ENCODE results near the gene WDR59. TPM values are rescaled to one million over a fixed set of nuclear protein-coding genes. Genes with fewer than 3 reads are reported as not detected.
A peak's percentile ranks its signal among the peaks of the same experiment; 100 is the strongest.
"Not testable (repeated sequence)": the region's sequence is repeated elsewhere in the genome, so short reads cannot be mapped to it uniquely, and the experiment has no call there.

The WDR59 gene
- total RNA-seq, 1 donor from 2014 or later = 95.3 TPM

- not testable (repeated sequence) for H3K4me1 Mint-ChIP-seq (ENCODE audit: low read depth); H3K9me3 Mint-ChIP-seq; DNase-seq (ENCODE audit: low spot score); H3K27ac Mint-ChIP-seq; H3K36me3 Mint-ChIP-seq (ENCODE audit: low read depth); H3K4me3 Mint-ChIP-seq
- intact Hi-C loops (cut with micrococcal nuclease) = loop anchor here (5.0 to 10.0 kb wide), 3 partner anchors 575 to 635 kb away; partner anchors contain the start of genes ADAT1 and GABARAPL2
- H3K27me3 Mint-ChIP-seq (ENCODE audit: insufficient read depth) = peaks cover 15% of the 10 kb centered on the region
Observed at GRCh38 chr16:74989864-74990263, 4.9 kb upstream of the WDR59 start.

GRCh38 chr16:74987027-74987681 is 2.2 kb upstream of the WDR59 start:
- H3K9me3 Mint-ChIP-seq = no peaks in the 10 kb centered on the region
- peaks cover 4% of the 10 kb centered on the region for H3K36me3 Mint-ChIP-seq (ENCODE audit: low read depth)
- H3K4me1 Mint-ChIP-seq (ENCODE audit: low read depth) = peaks cover 13% of the 10 kb centered on the region
- no peak for DNase-seq (ENCODE audit: low spot score)
- intact Hi-C loops (cut with micrococcal nuclease) = loop anchor here (5.0 to 10.0 kb wide), 3 partner anchors 578 to 638 kb away; partner anchors contain the start of genes ADAT1 and GABARAPL2
- H3K4me3 Mint-ChIP-seq = no peak overlapping the region
- peaks cover 11% of the 10 kb centered on the region for H3K27me3 Mint-ChIP-seq (ENCODE audit: insufficient read depth)
- no peak overlapping the region for H3K27ac Mint-ChIP-seq

GRCh38 chr16:74984194-74984528 is 762 bp downstream of the WDR59 start:
- DNase-seq (ENCODE audit: low spot score) = no peak
- Mint-ChIP-seq H3K36me3 (ENCODE audit: low read depth) (peaks cover 5% of the 10 kb centered on the region), H3K27ac (peak overlapping the region; percentile 90), H3K9me3 (no peaks in the 10 kb centered on the region), H3K4me3 (peak overlapping the region; percentile 90), H3K4me1 (ENCODE audit: low read depth) (peaks cover 14% of the 10 kb centered on the region), H3K27me3 (ENCODE audit: insufficient read depth) (peaks cover 3% of the 10 kb centered on the region)
- intact Hi-C loops (cut with micrococcal nuclease) = loop anchor here (10.0 kb wide), 2 partner anchors 581 to 641 kb away; partner anchors contain the start of genes ADAT1 and GABARAPL2

GRCh38 chr16:74982256-74982655 is 2.7 kb downstream of the WDR59 start:
- peaks cover 19% of the 10 kb centered on the region for H3K4me1 Mint-ChIP-seq (ENCODE audit: low read depth)
- intact Hi-C loops (cut with micrococcal nuclease) = loop anchor here (10.0 kb wide), 2 partner anchors 583 to 643 kb away; partner anchors contain the start of genes ADAT1 and GABARAPL2
- no peak overlapping the region for H3K27ac Mint-ChIP-seq
- no peaks in the 10 kb centered on the region for H3K9me3 Mint-ChIP-seq
- no peak overlapping the region for H3K4me3 Mint-ChIP-seq
- no peaks in the 10 kb centered on the region for H3K27me3 Mint-ChIP-seq (ENCODE audit: insufficient read depth)
- no peak for DNase-seq (ENCODE audit: low spot score)
- H3K36me3 Mint-ChIP-seq (ENCODE audit: low read depth) = peaks cover 9% of the 10 kb centered on the region

- H3K36me3 Mint-ChIP-seq (ENCODE audit: low read depth) = peaks cover 8% of the 10 kb centered on the region
- H3K27me3 Mint-ChIP-seq (ENCODE audit: insufficient read depth) = no peaks in the 10 kb centered on the region
- H3K27ac Mint-ChIP-seq = no peak overlapping the region
- no peak for DNase-seq (ENCODE audit: low spot score)
- intact Hi-C loops (cut with micrococcal nuclease) = no loop called here
- H3K9me3 Mint-ChIP-seq = no peaks in the 10 kb centered on the region
- no peak overlapping the region for H3K4me3 Mint-ChIP-seq
- H3K4me1 Mint-ChIP-seq (ENCODE audit: low read depth) = peaks cover 4% of the 10 kb centered on the region
Observed at GRCh38 chr16:74975591-74975990, 9.3 kb downstream of the WDR59 start.

- intact Hi-C loops (cut with micrococcal nuclease) = no loop called here
- Mint-ChIP-seq H3K9me3 (no peaks in the 10 kb centered on the region), H3K4me3 (no peak overlapping the region), H3K36me3 (ENCODE audit: low read depth) (peaks cover 9% of the 10 kb centered on the region), H3K27me3 (ENCODE audit: insufficient read depth) (no peaks in the 10 kb centered on the region), H3K4me1 (ENCODE audit: low read depth) (peaks cover 8% of the 10 kb centered on the region), H3K27ac (no peak overlapping the region)
- no peak for DNase-seq (ENCODE audit: low spot score)
Observed at GRCh38 chr16:74973304-74973703, 11.6 kb downstream of the WDR59 start.

GRCh38 chr16:74954763-74955162 is 30.2 kb downstream of the WDR59 start:
- no peaks in the 10 kb centered on the region for H3K27me3 Mint-ChIP-seq (ENCODE audit: insufficient read depth)
- peaks cover 8% of the 10 kb centered on the region for H3K4me1 Mint-ChIP-seq (ENCODE audit: low read depth)
- H3K36me3 Mint-ChIP-seq (ENCODE audit: low read depth) = peaks cover 28% of the 10 kb centered on the region
- H3K9me3 Mint-ChIP-seq = no peaks in the 10 kb centered on the region
- no peak overlapping the region for H3K4me3 Mint-ChIP-seq
- DNase-seq (ENCODE audit: low spot score) = no peak
- no peak overlapping the region for H3K27ac Mint-ChIP-seq
- intact Hi-C loops (cut with micrococcal nuclease) = no loop called here

- no peaks in the 10 kb centered on the region for H3K4me1 Mint-ChIP-seq (ENCODE audit: low read depth)
- H3K9me3 Mint-ChIP-seq = no peaks in the 10 kb centered on the region
- DNase-seq (ENCODE audit: low spot score) = no peak
- H3K27ac Mint-ChIP-seq = no peak overlapping the region
- peaks cover 37% of the 10 kb centered on the region for H3K36me3 Mint-ChIP-seq (ENCODE audit: low read depth)
- no peaks in the 10 kb centered on the region for H3K27me3 Mint-ChIP-seq (ENCODE audit: insufficient read depth)
- H3K4me3 Mint-ChIP-seq = no peak overlapping the region
- intact Hi-C loops (cut with micrococcal nuclease) = no loop called here
Observed at GRCh38 chr16:74951681-74952080, 33.2 kb downstream of the WDR59 start.

GRCh38 chr16:74951206-74951605 is 33.7 kb downstream of the WDR59 start:
- Mint-ChIP-seq H3K4me3 (no peak overlapping the region), H3K9me3 (no peaks in the 10 kb centered on the region), H3K27ac (no peak overlapping the region), H3K36me3 (ENCODE audit: low read depth) (peaks cover 35% of the 10 kb centered on the region), H3K4me1 (ENCODE audit: low read depth) (no peaks in the 10 kb centered on the region), H3K27me3 (ENCODE audit: insufficient read depth) (no peaks in the 10 kb centered on the region)
- intact Hi-C loops (cut with micrococcal nuclease) = no loop called here
- no peak for DNase-seq (ENCODE audit: low spot score)

GRCh38 chr16:74950511-74950910 is 34.4 kb downstream of the WDR59 start:
- H3K27ac Mint-ChIP-seq = no peak overlapping the region
- no peak overlapping the region for H3K4me3 Mint-ChIP-seq
- no peak for DNase-seq (ENCODE audit: low spot score)
- no peaks in the 10 kb centered on the region for H3K9me3 Mint-ChIP-seq
- H3K27me3 Mint-ChIP-seq (ENCODE audit: insufficient read depth) = no peaks in the 10 kb centered on the region
- peaks cover 30% of the 10 kb centered on the region for H3K36me3 Mint-ChIP-seq (ENCODE audit: low read depth)
- H3K4me1 Mint-ChIP-seq (ENCODE audit: low read depth) = no peaks in the 10 kb centered on the region
- intact Hi-C loops (cut with micrococcal nuclease) = no loop called here

- Mint-ChIP-seq H3K27ac (no peak overlapping the region), H3K4me3 (no peak overlapping the region), H3K4me1 (ENCODE audit: low read depth) (no peaks in the 10 kb centered on the region), H3K36me3 (ENCODE audit: low read depth) (peaks cover 27% of the 10 kb centered on the region), H3K27me3 (ENCODE audit: insufficient read depth) (no peaks in the 10 kb centered on the region), H3K9me3 (no peaks in the 10 kb centered on the region)
- intact Hi-C loops (cut with micrococcal nuclease) = no loop called here
- no peak for DNase-seq (ENCODE audit: low spot score)
Observed at GRCh38 chr16:74949309-74949708, 35.6 kb downstream of the WDR59 start.

- H3K36me3 Mint-ChIP-seq (ENCODE audit: low read depth) = peaks cover 37% of the 10 kb centered on the region
- H3K4me1 Mint-ChIP-seq (ENCODE audit: low read depth) = no peaks in the 10 kb centered on the region
- intact Hi-C loops (cut with micrococcal nuclease) = no loop called here
- H3K4me3 Mint-ChIP-seq = no peak overlapping the region
- no peak overlapping the region for H3K27ac Mint-ChIP-seq
- no peaks in the 10 kb centered on the region for H3K9me3 Mint-ChIP-seq
- no peaks in the 10 kb centered on the region for H3K27me3 Mint-ChIP-seq (ENCODE audit: insufficient read depth)
- DNase-seq (ENCODE audit: low spot score) = no peak
Observed at GRCh38 chr16:74944466-74944865, 40.5 kb downstream of the WDR59 start.

GRCh38 chr16:74942977-74943918 is 41.7 kb downstream of the WDR59 start:
- H3K27ac Mint-ChIP-seq = no peak overlapping the region
- H3K4me1 Mint-ChIP-seq (ENCODE audit: low read depth) = no peaks in the 10 kb centered on the region
- no peak for DNase-seq (ENCODE audit: low spot score)
- no peaks in the 10 kb centered on the region for H3K9me3 Mint-ChIP-seq
- no peak overlapping the region for H3K4me3 Mint-ChIP-seq
- no peaks in the 10 kb centered on the region for H3K27me3 Mint-ChIP-seq (ENCODE audit: insufficient read depth)
- peaks cover 41% of the 10 kb centered on the region for H3K36me3 Mint-ChIP-seq (ENCODE audit: low read depth)
- intact Hi-C loops (cut with micrococcal nuclease) = no loop called here
